Left lung (tissue), 10 donors: ENCODE results near the gene TRPC4AP. TPM values are rescaled to one million over a fixed set of nuclear protein-coding genes. Genes with fewer than 3 reads are reported as not detected.

Experiments
- ATAC-seq: fragments of 200-7000 bp; cut with Tn5 transposase; one replicate; pipeline ENCODE4 v1.9.1; 2020; ENCODE audit warnings: moderate library complexity
- DNase-seq, 4 donors: peaks; one replicate each; pipeline ENCODE4 v3.0.0-alpha.2; 2013 to 2020
- H3K27ac ChIP-seq, 2 donors: fragments of 200-600 bp; sonication (generic) in 1 of 2; one replicate each; pipeline versions ENCODE4 v1.5.0 to v1.8.0; 2020 to 2021
- H3K27me3 ChIP-seq, 2 donors: fragments of 200-600 bp; sonication (generic) in 1 of 2; one replicate each; pipeline versions ENCODE4 v1.5.0 to v1.8.0; 2020 to 2021
- H3K36me3 ChIP-seq, 2 donors: fragments of 200-600 bp; sonication (generic) in 1 of 2; one replicate each; pipeline versions ENCODE4 v1.5.0 to v1.8.0; 2020 to 2021
- H3K4me1 ChIP-seq, 2 donors: fragments of 200-600 bp; one replicate each; pipeline ENCODE4 v1.8.0; 2021
- H3K4me3 ChIP-seq, 2 donors: fragments of 200-600 bp; sonication (generic) in 1 of 2; one replicate each; pipeline versions ENCODE4 v1.5.0 to v1.8.0; 2020 to 2021; ENCODE audit warnings: mild to moderate bottlenecking in 1 of 2
- H3K9me3 ChIP-seq, 2 donors: fragments of 200-600 bp; sonication (generic) in 1 of 2; one replicate each; pipeline versions ENCODE4 v1.5.0 to v1.8.0; 2020 to 2021
- CTCF ChIP-seq, 2 donors: fragments of 200-600 bp; sonication (generic) in 1 of 2; IDR thresholded peaks; one replicate each; pipeline versions ENCODE4 v1.5.0 to v1.8.0; 2021; ENCODE audit warnings: antibody characterized with exemption in 2 of 2
- intact Hi-C, 2 donors: fragments of 100-400 bp; cut with DNase I; formaldehyde crosslinking; loops; one replicate each; pipeline versions ENCODE4 v1.11.2 to v1.14.2; 2022
- polyA plus RNA-seq, 6 donors: library from polyadenylated mRNA; unstranded; fragments of 120-200 nt; gene quantifications; one replicate each; pipeline ENCODE4 v1.2.1, GENCODE V29; 2013; ENCODE audit not compliant: insufficient read length in 6 of 6
- total RNA-seq, 2 donors: library from RNA; stranded (reverse); fragmentation: NEBNext Ultra II Directional; extraction: Animal tissue kit (Norgen Biotek cat#: 25700); gene quantifications; one replicate each; pipeline ENCODE4 v1.2.1, GENCODE V29; 2021
- donor health status: DM: no; HTN: yes; CAD: no.
- donor health status: DM: no; HTN: no; CAD: no.

The TRPC4AP gene
- total and polyA plus RNA-seq, 8 donors, result 57.8 to 70.8 (median 67.0) TPM

- H3K9me3 ChIP-seq, result no peaks in the 10 kb centered on the region
- ATAC-seq (no peak), DNase-seq (peak in 2 of 4 donors; percentile 20 to 47)
- H3K27ac ChIP-seq, result no peak overlapping the region
- H3K27me3 ChIP-seq, result no peaks in the 10 kb centered on the region
- intact Hi-C loops, result no loop called here
- H3K36me3 ChIP-seq, result peaks cover 0 to 100% of the 10 kb centered on the region in 2 donors
- H3K4me1 ChIP-seq, result no peaks in the 10 kb centered on the region
- H3K4me3 ChIP-seq, result no peak overlapping the region
- no peak for TF ChIP-seq CTCF (IDR thresholded peaks at IDR 0.05)
These were observed 86.6 kb downstream of the TRPC4AP start for GRCh38 chr20:35006009-35006408.

DNA sequence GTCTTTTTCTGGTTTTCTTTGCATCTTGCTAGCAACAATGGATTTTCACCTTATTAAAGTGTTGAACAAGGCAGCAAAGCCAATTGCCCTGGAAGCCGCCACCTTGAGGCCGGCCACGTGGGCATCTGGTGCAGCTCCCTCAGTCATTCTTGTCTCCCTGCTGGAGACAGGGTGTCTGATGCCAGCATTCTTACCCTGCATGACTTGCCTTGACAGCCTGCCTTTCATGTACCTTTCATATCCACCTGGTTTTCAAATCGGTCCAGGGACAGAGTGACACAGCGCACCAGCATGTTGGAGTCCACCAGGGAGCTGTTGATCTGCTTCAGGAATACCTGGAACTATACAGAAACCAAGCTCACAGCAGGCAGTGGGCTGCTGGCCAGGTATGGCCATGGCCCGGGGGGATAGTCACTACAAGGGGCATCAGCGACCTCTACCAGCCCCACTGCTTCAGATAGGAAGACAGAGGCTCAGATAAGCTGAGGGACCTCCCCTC lies 87.1 kb downstream of the TRPC4AP start:
- H3K27me3 ChIP-seq, result no peaks in the 10 kb centered on the region
- no peaks in the 10 kb centered on the region for H3K4me1 ChIP-seq
- peaks cover 0 to 100% of the 10 kb centered on the region in 2 donors for H3K36me3 ChIP-seq
- intact Hi-C loops, result no loop called here
- no peaks in the 10 kb centered on the region for H3K9me3 ChIP-seq
- no peak for ATAC-seq
- no peak for TF ChIP-seq CTCF (IDR thresholded peaks at IDR 0.05)
- H3K27ac ChIP-seq, result no peak overlapping the region
- DNase-seq, result peak in 2 of 4 donors; percentile 25 to 46
- H3K4me3 ChIP-seq, result no peak overlapping the region

DNA sequence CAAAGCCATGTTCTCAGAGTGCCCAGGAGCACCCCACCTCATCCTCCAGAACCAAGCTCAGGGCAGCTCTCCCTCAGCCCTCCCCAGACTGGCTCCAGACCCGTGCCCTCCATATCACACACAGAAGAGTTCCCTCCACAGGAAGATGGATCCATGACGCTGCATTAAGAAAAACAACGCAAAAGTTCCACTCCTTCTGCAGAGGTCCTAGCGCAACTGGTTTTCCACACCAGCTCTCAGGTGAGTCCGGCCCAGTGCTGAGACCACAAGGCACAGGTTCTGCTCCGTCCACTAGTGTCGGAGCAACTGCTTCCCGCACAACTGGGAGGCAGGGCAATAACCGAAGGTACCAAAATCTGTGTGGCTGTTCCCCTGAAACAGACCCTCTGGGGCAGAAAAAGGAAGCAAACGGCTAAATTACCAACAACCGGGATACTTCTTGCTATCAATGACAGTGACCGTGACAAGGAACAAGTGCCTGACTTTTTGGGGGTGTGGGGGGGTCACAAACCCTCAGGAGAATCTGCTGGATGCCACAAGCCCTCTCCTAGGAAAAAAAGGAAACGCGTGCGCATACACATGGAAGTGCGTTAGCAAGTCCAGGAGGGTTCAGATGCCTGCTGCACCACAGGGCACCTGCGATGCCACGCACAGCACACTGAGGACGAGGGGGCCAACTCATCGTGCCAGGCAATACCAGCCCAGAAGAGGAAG lies 87.7 kb downstream of the TRPC4AP start:
- TF ChIP-seq CTCF (IDR thresholded peaks at IDR 0.05), result no peak
- H3K4me3 ChIP-seq, result no peak overlapping the region
- ATAC-seq (no peak), DNase-seq (peak in 2 of 4 donors; percentile 13 to 32)
- H3K9me3 ChIP-seq, result no peaks in the 10 kb centered on the region
- H3K27ac ChIP-seq, result no peak overlapping the region
- intact Hi-C loops, result no loop called here
- peaks cover 0 to 100% of the 10 kb centered on the region in 2 donors for H3K36me3 ChIP-seq
- H3K27me3 ChIP-seq, result no peaks in the 10 kb centered on the region
- no peaks in the 10 kb centered on the region for H3K4me1 ChIP-seq

DNA sequence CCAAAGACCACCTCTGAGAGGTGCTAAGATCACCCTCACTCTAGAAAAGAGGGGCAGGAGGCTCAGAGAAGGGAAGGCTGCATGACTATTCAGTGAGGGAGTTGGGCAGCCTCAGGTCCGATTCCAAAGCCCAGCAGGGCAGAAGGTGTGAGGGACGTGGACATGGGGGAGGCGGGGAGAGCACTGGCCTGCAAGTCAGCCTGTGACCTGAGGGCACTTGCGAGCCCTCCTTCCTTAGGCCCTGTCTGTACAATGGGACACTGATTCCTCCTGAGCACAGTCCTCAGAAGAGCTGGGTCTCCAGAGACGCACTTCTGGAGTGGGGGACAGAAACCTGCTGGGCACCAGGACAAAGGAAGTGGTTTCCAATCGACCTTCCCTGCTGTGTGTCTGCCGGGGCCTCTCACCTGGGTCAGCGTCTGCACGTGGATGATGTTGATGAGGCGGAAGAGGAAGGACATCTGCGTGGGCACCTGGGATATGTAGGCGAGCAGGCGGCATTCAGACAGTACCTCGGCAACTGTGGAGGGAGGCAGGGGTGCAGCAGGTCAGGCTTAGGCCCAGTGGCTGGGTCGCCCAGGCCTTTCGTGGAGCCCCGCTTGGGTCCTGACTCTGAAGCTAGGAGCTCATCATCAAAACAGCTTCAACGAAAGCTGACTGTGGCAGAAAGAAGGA lies 88.4 kb downstream of the TRPC4AP start:
- no peaks in the 10 kb centered on the region for H3K4me1 ChIP-seq
- H3K27me3 ChIP-seq, result no peaks in the 10 kb centered on the region
- ATAC-seq (no peak), DNase-seq (peak in 2 of 4 donors; percentile 15 to 58)
- no peaks in the 10 kb centered on the region for H3K9me3 ChIP-seq
- H3K4me3 ChIP-seq, result no peak overlapping the region
- no peak for TF ChIP-seq CTCF (IDR thresholded peaks at IDR 0.05)
- no peak overlapping the region for H3K27ac ChIP-seq
- H3K36me3 ChIP-seq, result peaks cover 0 to 100% of the 10 kb centered on the region in 2 donors
- intact Hi-C loops, result no loop called here
